AG04449 (cell line): ENCODE measurements around the gene NDUFA8.

ENCODE experiments used
- CTCF ChIA-PET: fragments of 350-600 bp; formaldehyde crosslinking; extraction: SDS; loops from one replicate; lab custom pipeline; 2021; ENCODE audit warnings: antibody characterized with exemption; lab: Yijun Ruan, JAX
- POLR2A ChIA-PET: fragments of 400-600, 350-600 bp; formaldehyde crosslinking; extraction: SDS; loops from one replicate; lab custom pipeline; 2020; ENCODE audit warnings: antibody characterized with exemption, inconsistent platforms; lab: Yijun Ruan, JAX
- DNase-seq: peaks from one replicate; pipeline ENCODE4 v3.0.0-alpha.2; 2010; ENCODE audit warnings: low read depth, low spot score
- H3K4me3 ChIP-seq: 2 replicates; pipeline ENCODE4 v1.5.1; 2011; ENCODE audit warnings: low read depth, mild to moderate bottlenecking, control low read depth, low read length
- CTCF ChIP-seq: IDR thresholded peaks from one replicate; pipeline ENCODE4 v1.5.1; 2011; ENCODE audit warnings: mild to moderate bottlenecking, moderate library complexity, low read length, control low read depth, inconsistent platforms; ENCODE audit not compliant: insufficient read depth; ENCODE audit errors: missing control alignments

Gene NDUFA8

GRCh38 chr9:122195875-122196274 is 36.3 kb upstream of the NDUFA8 start:
- CTCF ChIA-PET: no interaction called here
- POLR2A ChIA-PET: no interaction called here
- DNase-seq: no peak

GRCh38 chr9:122193651-122194050 is 34.1 kb upstream of the NDUFA8 start:
- H3K4me3 ChIP-seq: no peak overlapping the region
- ChIA-PET CTCF (no interaction called here), POLR2A (no interaction called here)
- no peak for DNase-seq
- TF ChIP-seq CTCF: no peak

More at GRCh38 chr9:122195875-122196274, 36.3 kb upstream of the NDUFA8 start:
- no peak overlapping the region for H3K4me3 ChIP-seq
- TF ChIP-seq CTCF: no peak

- ChIA-PET CTCF (interaction anchor here (0.8 kb wide), 2 partner anchors 11 to 69 kb away, joined by 3 read pairs; no protein-coding TSS in a partner anchor), POLR2A (no interaction called here)
These were observed 33.4 kb upstream of the NDUFA8 start for GRCh38 chr9:122192914-122193525.

GRCh38 chr9:122192261-122192875 is 32.8 kb upstream of the NDUFA8 start:
- ChIA-PET POLR2A (no interaction called here), CTCF (interaction anchor here (0.8 kb wide), 2 partner anchors 12 to 69 kb away, joined by 3 read pairs; no protein-coding TSS in a partner anchor)
- no peak for TF ChIP-seq CTCF
- DNase-seq: no peak
- H3K4me3 ChIP-seq: no peak overlapping the region

More at GRCh38 chr9:122192914-122193525, 33.4 kb upstream of the NDUFA8 start:
- no peak for DNase-seq
- no peak overlapping the region for H3K4me3 ChIP-seq
- TF ChIP-seq CTCF: no peak

- TF ChIP-seq CTCF: no peak
- ChIA-PET POLR2A (no interaction called here), CTCF (no interaction called here)
- DNase-seq: no peak
- H3K4me3 ChIP-seq: no peak overlapping the region
These were observed 32.0 kb upstream of the NDUFA8 start for GRCh38 chr9:122191584-122191983.

GRCh38 chr9:122190597-122191381 is 31.2 kb upstream of the NDUFA8 start:
- ChIA-PET CTCF (no interaction called here), POLR2A (no interaction called here)

More at GRCh38 chr9:122190597-122191381, 31.2 kb upstream of the NDUFA8 start:
- TF ChIP-seq CTCF: no peak
- DNase-seq: no peak
- no peak overlapping the region for H3K4me3 ChIP-seq
